H1 (cell line): ENCODE data around the gene MOB1B. TPM values are rescaled to one million over a fixed set of nuclear protein-coding genes. Genes with fewer than 3 reads are reported as not detected.

Experiments
- CTCF ChIA-PET: fragments of 300-600 bp; sonication (Branson Sonifier 250); formaldehyde crosslinking; loops from one replicate; lab custom pipeline; 2021; ENCODE audit not compliant: partially characterized antibody; lab: Charles Lee
- POLR2A ChIA-PET: fragments of 300-600 bp; sonication (Branson Sonifier 250); formaldehyde crosslinking; loops from one replicate; lab custom pipeline; 2021; ENCODE audit warnings: inconsistent platforms; ENCODE audit not compliant: partially characterized antibody; lab: Charles Lee
- DNase-seq, 2 experiments: peaks; one replicate each; pipeline versions ENCODE4 v3.0.0 to v3.0.0-alpha.2; 2010 to 2022; ENCODE audit warnings: low spot score in 2 of 2, low read depth in 1 of 2, mixed read lengths in 1 of 2
- FAIRE-seq: peaks from 2 replicates; lab custom pipeline; 2011; peaks lifted over from hg19 to GRCh38; lab: Jason Lieb, UNC
- H2AFZ ChIP-seq: 2 replicates; pipeline ENCODE4 v1.8.1; 2012; ENCODE audit warnings: low read length, inconsistent platforms
- H2AK5ac ChIP-seq: 2 replicates; pipeline ENCODE4 v1.6.1; 2013; ENCODE audit warnings: low read depth, low read length
- H2BK120ac ChIP-seq: replicated peaks from 2 replicates; pipeline ENCODE3; 2013; ENCODE audit warnings: low read depth, low read length, inconsistent platforms
- H2BK12ac ChIP-seq: 2 replicates; pipeline ENCODE4 v1.6.1; 2013; ENCODE audit warnings: low read depth, low read length
- H2BK15ac ChIP-seq: 2 replicates; pipeline ENCODE4 v1.6.1; 2013; ENCODE audit warnings: low read length
- H2BK20ac ChIP-seq: 2 replicates; pipeline ENCODE4 v1.6.1; 2013; ENCODE audit warnings: low read length
- H2BK5ac ChIP-seq: 2 replicates; pipeline ENCODE4 v1.6.1; 2013; ENCODE audit warnings: low read depth, low read length
- H3K14ac ChIP-seq: 2 replicates; pipeline ENCODE4 v1.6.1; 2013; ENCODE audit warnings: inconsistent platforms; ENCODE audit not compliant: insufficient read length
- H3K18ac ChIP-seq: 2 replicates; pipeline ENCODE4 v1.6.1; 2013; ENCODE audit warnings: low read length; ENCODE audit errors: extremely low read depth
- H3K23ac ChIP-seq: 2 replicates; pipeline ENCODE4 v1.6.1; 2013; ENCODE audit warnings: inconsistent platforms; ENCODE audit not compliant: insufficient read length
- H3K23me2 ChIP-seq: 2 replicates; pipeline ENCODE4 v1.6.1; 2013; ENCODE audit warnings: low read depth, low read length
- H3K27ac ChIP-seq: 2 replicates; pipeline ENCODE4 v1.6.1; 2011; ENCODE audit warnings: low read depth, low read length, inconsistent platforms
- H3K27me3 ChIP-seq, 4 experiments: replicated peaks in 1 of 4; 1 replicate in 1 of 4; 2 replicates in 3 of 4; pipeline versions ENCODE4 v1.6.1 to v1.8.1; 2011 to 2013; ENCODE audit warnings: low read length in 3 of 4, mild to moderate bottlenecking in 3 of 4, inconsistent platforms in 2 of 4, mixed read lengths in 2 of 4, moderate library complexity in 1 of 4; ENCODE audit not compliant: control insufficient read depth in 3 of 4, insufficient read depth in 3 of 4; ENCODE audit errors: extremely low read depth in 1 of 4
- H3K36me3 ChIP-seq, 4 experiments: 2 replicates each; pipeline versions ENCODE4 v1.6.1 to v1.8.1; 2011 to 2013; ENCODE audit warnings: mild to moderate bottlenecking in 4 of 4, low read length in 3 of 4, moderate library complexity in 2 of 4, control low read depth in 1 of 4, inconsistent platforms in 1 of 4; ENCODE audit not compliant: insufficient read depth in 4 of 4, control insufficient read depth in 2 of 4
- H3K4ac ChIP-seq: replicated peaks from 2 replicates; pipeline ENCODE3; 2013; ENCODE audit warnings: low read length, low read depth, mixed read lengths, inconsistent platforms; ENCODE audit not compliant: insufficient read length
- H3K4me1 ChIP-seq, 4 experiments: replicated peaks in 1 of 4; 1 replicate in 1 of 4; 2 replicates in 3 of 4; pipeline versions ENCODE4 v1.6.1 to v1.8.1; 2011 to 2013; ENCODE audit warnings: low read length in 3 of 4, inconsistent platforms in 2 of 4, mixed read lengths in 1 of 4; ENCODE audit not compliant: insufficient read depth in 4 of 4, control insufficient read depth in 3 of 4
- H3K4me2 ChIP-seq, 2 experiments: 2 replicates each; pipeline versions ENCODE4 v1.6.1 to v1.8.1; 2011 to 2013; ENCODE audit warnings: low read depth in 2 of 2, low read length in 2 of 2, control low read depth in 1 of 2, inconsistent platforms in 1 of 2, mild to moderate bottlenecking in 1 of 2; ENCODE audit not compliant: insufficient read depth in 1 of 2
- H3K4me3 ChIP-seq, 4 experiments: fragments of 200-600, 300-600 bp in 1 of 4; sonication (generic), shearing (Covaris generic), sonication (Bioruptor Twin) in 1 of 4; 2 replicates each; pipeline versions ENCODE4 v1.5.1 to v1.8.1; 2011 to 2016; ENCODE audit warnings: low read length in 4 of 4, low read depth in 3 of 4, control low read depth in 2 of 4, inconsistent platforms in 2 of 4, mild to moderate bottlenecking in 2 of 4, mixed read lengths in 1 of 4, moderate library complexity in 1 of 4; ENCODE audit not compliant: insufficient read depth in 2 of 4; ENCODE audit errors: extremely low read depth in 1 of 4
- H3K56ac ChIP-seq: replicated peaks from 2 replicates; pipeline ENCODE3; 2013; ENCODE audit warnings: low read depth, mild to moderate bottlenecking, mixed read lengths, low read length, inconsistent platforms; ENCODE audit not compliant: insufficient read length
- H3K79me1 ChIP-seq: 2 replicates; pipeline ENCODE4 v1.6.1; 2013; ENCODE audit warnings: low read depth, low read length, control low read depth
- H3K79me2 ChIP-seq, 2 experiments: 2 replicates each; pipeline versions ENCODE4 v1.6.1 to v1.8.1; 2012 to 2013; ENCODE audit warnings: low read length in 2 of 2, mild to moderate bottlenecking in 2 of 2, inconsistent platforms in 1 of 2; ENCODE audit not compliant: insufficient read depth in 2 of 2, control insufficient read depth in 1 of 2
- H3K9ac ChIP-seq, 4 experiments: replicated peaks in 1 of 4; 1 replicate in 1 of 4; 2 replicates in 3 of 4; pipeline versions ENCODE4 v1.6.1 to v1.8.1; 2011 to 2013; ENCODE audit warnings: low read depth in 3 of 4, low read length in 3 of 4, control low read depth in 2 of 4, mild to moderate bottlenecking in 2 of 4, moderate library complexity in 2 of 4, inconsistent platforms in 1 of 4; ENCODE audit errors: extremely low read depth in 1 of 4
- H3K9me3 ChIP-seq, 2 experiments: 2 replicates each; pipeline versions ENCODE4 v1.6.1 to v1.8.1; 2012 to 2013; ENCODE audit warnings: mild to moderate bottlenecking in 2 of 2, moderate library complexity in 2 of 2, control low read depth in 1 of 2, inconsistent platforms in 1 of 2, low read depth in 1 of 2, low read length in 1 of 2, mixed read lengths in 1 of 2; ENCODE audit not compliant: insufficient read depth in 2 of 2
- H4K20me1 ChIP-seq, 2 experiments: replicated peaks in 1 of 2; 2 replicates each; pipeline versions ENCODE3 to v1.8.1; 2011 to 2013; ENCODE audit warnings: inconsistent platforms in 2 of 2, low read length in 2 of 2, mild to moderate bottlenecking in 1 of 2; ENCODE audit not compliant: insufficient read depth in 2 of 2, control insufficient read depth in 1 of 2
- H4K5ac ChIP-seq: 2 replicates; pipeline ENCODE4 v1.6.1; 2013; ENCODE audit warnings: low read length, low read depth, mixed read lengths, inconsistent platforms; ENCODE audit not compliant: insufficient read length
- H4K8ac ChIP-seq: 2 replicates; pipeline ENCODE4 v1.8.0; 2013; ENCODE audit warnings: mild to moderate bottlenecking, moderate library complexity, low read length, inconsistent platforms; ENCODE audit not compliant: insufficient read depth; ENCODE audit errors: extremely low read depth
- H4K91ac ChIP-seq: replicated peaks from 2 replicates; pipeline ENCODE3; 2013; ENCODE audit warnings: low read length, mixed read lengths, inconsistent platforms; ENCODE audit not compliant: insufficient read length
- ASH2L ChIP-seq: fragments of 200-600, 300-600 bp; sonication (generic); IDR thresholded peaks from one replicate; pipeline ENCODE4 v1.7.1; 2017; ENCODE audit warnings: low read length
- ATF3 ChIP-seq: IDR thresholded peaks from 2 replicates; pipeline ENCODE4 v1.6.1; 2011; ENCODE audit warnings: low read depth, mild to moderate bottlenecking, low read length; ENCODE audit not compliant: insufficient read depth
- CBX5 ChIP-seq: fragments of 300-800, 300-1000 bp; sonication (generic); IDR thresholded peaks from 2 replicates; pipeline ENCODE4 v1.7.1; 2016; ENCODE audit warnings: antibody characterized with exemption, low read length, low read depth
- CBX8 ChIP-seq: fragments of 300-800, 300-1000 bp; sonication (generic); IDR thresholded peaks from 2 replicates; pipeline ENCODE4 v1.7.1; 2016; ENCODE audit warnings: low read depth, low read length, borderline replicate concordance
- CEBPB ChIP-seq: IDR thresholded peaks from 2 replicates; pipeline ENCODE4 v1.6.1; 2012; ENCODE audit warnings: low read depth, low read length
- EZH2 ChIP-seq: fragments of 200-600 bp; sonication (generic); IDR thresholded peaks from 2 replicates; pipeline ENCODE4 v1.7.1; 2012; ENCODE audit warnings: low read depth, mild to moderate bottlenecking, moderate library complexity, low read length, inconsistent platforms; ENCODE audit not compliant: severe bottlenecking
- POLR2AphosphoS5 ChIP-seq: IDR thresholded peaks from 2 replicates; pipeline ENCODE4 v1.6.1; 2011; ENCODE audit warnings: low read depth, low read length
- RFX5 ChIP-seq: IDR thresholded peaks from 2 replicates; pipeline ENCODE4 v1.6.1; 2011; ENCODE audit warnings: low read depth, low read length, improper control_type of control experiment, borderline replicate concordance
- RNF2 ChIP-seq: fragments of 200-900, 300-1000 bp; sonication (generic); IDR thresholded peaks from 2 replicates; pipeline ENCODE4 v1.7.1; 2016; ENCODE audit warnings: borderline replicate concordance, low read depth, mild to moderate bottlenecking, antibody characterized with exemption, low read length; ENCODE audit not compliant: poor library complexity, severe bottlenecking; ENCODE audit errors: missing control alignments
- SIX5 ChIP-seq: IDR thresholded peaks from 2 replicates; pipeline ENCODE4 v1.6.1; 2011; ENCODE audit warnings: mild to moderate bottlenecking, low read depth, low read length
- TCF12 ChIP-seq: IDR thresholded peaks from 2 replicates; pipeline ENCODE4 v1.6.1; 2011; ENCODE audit warnings: low read depth, mild to moderate bottlenecking, low read length
- WGBS, 2 experiments: shearing (Covaris generic) in 1 of 2; methylation state at CpG; one replicate each; pipeline versions ENCODE4 v1.1.6 to v1.1.7; 2013 to 2015; ENCODE audit warnings: low lambda C conversion rate in 2 of 2, mixed read lengths in 2 of 2, inconsistent platforms in 1 of 2, low coverage in 1 of 2, missing lambda C conversion rate in 1 of 2; ENCODE audit not compliant: insufficient replicate concordance in 2 of 2, insufficient coverage in 1 of 2, insufficient read length in 1 of 2; ENCODE audit errors: extremely low coverage in 1 of 2, missing lambda C conversion rate in 1 of 2; 5-methylcytosine and 5-hydroxymethylcytosine counted together
- polyA plus RNA-seq, 7 experiments: library from polyadenylated mRNA; depleted of rRNA in 3 of 7; stranded (reverse) in 5 of 7; unstranded in 2 of 7; fragments of >200 nt in 5 of 7; fragments of 200-250 nt in 2 of 7; gene quantifications; 1 replicate in 5 of 7; 2 replicates in 1 of 7; 4 replicates in 1 of 7; pipeline versions ENCODE4 v1.2.1 to v1.2.3, GENCODE V29; 2011 to 2013; ENCODE audit warnings: missing spikeins in 2 of 7, mixed read lengths in 2 of 7
- total RNA-seq: library from RNA; stranded (reverse); fragmentation: NEBNext Ultra II Directional; extraction: Animal tissue kit (Norgen Biotek cat#: 25700); gene quantifications from 2 replicates; pipeline ENCODE4 v1.2.1, GENCODE V29; 2021

MOB1B gene
- total and polyA plus RNA-seq, 2 of the 8 experiments (the other 6 are each of a cell fraction or from before 2014, with no cell fraction given), result 3.8 to 33.5 TPM

GRCh38 chr4:70954032-70954431 lies 51.9 kb downstream of the MOB1B start:
- POLR2A ChIA-PET, result no interaction called here
- CTCF ChIA-PET, result interaction anchor here (1.3 kb wide), 1 partner anchor 56 kb away, joined by 4 read pairs; no protein-coding TSS in a partner anchor
- no peaks in the 10 kb centered on the region for H3K9me3 ChIP-seq

More at GRCh38 chr4:70954032-70954431, 51.9 kb downstream of the MOB1B start:
- Histone ChIP-seq H3K4me3 (no peak overlapping the region), H3K27me3 (no peaks in the 10 kb centered on the region), H2BK12ac (no peak overlapping the region), H4K5ac (no peak overlapping the region), H2BK20ac (no peak overlapping the region), H3K79me1 (peaks cover 3% of the 10 kb centered on the region; the same call in 1 of the 2 replicates), H3K79me2 (peaks cover 0 to 35% of the 10 kb centered on the region in 2 experiments; a peak in 2 of 4 replicates), H4K91ac (no peak overlapping the region), H3K14ac (no peak overlapping the region), H4K20me1 (peaks cover 0 to 4% of the 10 kb centered on the region in 2 experiments), H3K23ac (no peak overlapping the region), H4K8ac (no peak overlapping the region), H2AK5ac (no peak overlapping the region), H3K56ac (no peak overlapping the region), H2BK15ac (no peak overlapping the region), H3K4me1 (peaks cover 0 to 4% (median 2%) of the 10 kb centered on the region in 4 experiments; a peak in 3 of 7 replicates), H3K27ac (no peak overlapping the region), H3K18ac (no peak overlapping the region), H3K9ac (no peak overlapping the region), H2BK5ac (no peak overlapping the region), H3K36me3 (peaks cover 0 to 3% (median under 1%) of the 10 kb centered on the region in 4 experiments; a peak in 2 of 8 replicates), H3K4ac (no peak overlapping the region), H2AFZ (no peak overlapping the region), H3K4me2 (no peak overlapping the region), H3K23me2 (no peaks in the 10 kb centered on the region), H2BK120ac (no peak overlapping the region)
- DNase-seq (no peak), FAIRE-seq (no peak)
- WGBS, 2 experiments, result 100% methylated on average over 1 of the region's 1 CpG; no CpG with 5 or more reads in 1 of the 2 experiments
- no peak for TF ChIP-seq CBX5
- no peak for TF ChIP-seq CBX8
- TF ChIP-seq SIX5, result no peak
- TF ChIP-seq ATF3, result no peak
- TF ChIP-seq RFX5, result no peak
- no peak for TF ChIP-seq RNF2
- no peak for TF ChIP-seq CEBPB
- TF ChIP-seq TCF12, result no peak
- no peak for TF ChIP-seq POLR2AphosphoS5
- no peak for TF ChIP-seq EZH2
- no peak for TF ChIP-seq ASH2L
